ES-I3 (cell line): Measurements from ENCODE around the gene RAET1G.
A peak's percentile ranks its signal among the peaks of the same experiment; 100 is the strongest.
"Not testable (repeated sequence)": the region's sequence is repeated elsewhere in the genome, so short reads cannot be mapped to it uniquely, and the experiment has no call there.

Experiments
- H3K36me3 ChIP-seq: 2 replicates; pipeline ENCODE4 v1.6.1; 2013; ENCODE audit warnings: mild to moderate bottlenecking, low read length, control low read depth, moderate library complexity; ENCODE audit not compliant: insufficient read depth
- H3K4me1 ChIP-seq: 2 replicates; pipeline ENCODE4 v1.6.1; 2013; ENCODE audit warnings: mild to moderate bottlenecking, control low read depth, low read length; ENCODE audit not compliant: insufficient read depth
- H3K9ac ChIP-seq: 2 replicates; pipeline ENCODE4 v1.6.1; 2013; ENCODE audit warnings: low read depth, mild to moderate bottlenecking, low read length, moderate library complexity
- H3K9me3 ChIP-seq: 2 replicates; pipeline ENCODE4 v1.6.1; 2013; ENCODE audit warnings: mild to moderate bottlenecking, low read length, moderate library complexity; ENCODE audit not compliant: control insufficient read depth, insufficient read depth

Gene RAET1G

GRCh38 chr6:149933461-149933860 lies 10.5 kb upstream of the RAET1G start:
- Histone ChIP-seq H3K4me1 (no peaks in the 10 kb centered on the region), H3K36me3 (no peaks in the 10 kb centered on the region), H3K9ac (no peak overlapping the region), H3K9me3 (no peaks in the 10 kb centered on the region)

GRCh38 chr6:149933036-149933435 lies 10.1 kb upstream of the RAET1G start:
- Histone ChIP-seq H3K4me1 (no peaks in the 10 kb centered on the region), H3K36me3 (no peaks in the 10 kb centered on the region), H3K9me3 (no peaks in the 10 kb centered on the region), H3K9ac (no peak overlapping the region)

GRCh38 chr6:149931501-149931900 lies 8.6 kb upstream of the RAET1G start:
- no peaks in the 10 kb centered on the region for H3K4me1 ChIP-seq

GRCh38 chr6:149929422-149929821 lies 6.5 kb upstream of the RAET1G start:
- Histone ChIP-seq H3K9ac (no peak overlapping the region), H3K9me3 (no peaks in the 10 kb centered on the region), H3K4me1 (no peaks in the 10 kb centered on the region), H3K36me3 (no peaks in the 10 kb centered on the region)

More at GRCh38 chr6:149931501-149931900, 8.6 kb upstream of the RAET1G start:
- H3K9me3 ChIP-seq: no peaks in the 10 kb centered on the region
- H3K9ac ChIP-seq: no peak overlapping the region
- no peaks in the 10 kb centered on the region for H3K36me3 ChIP-seq

- not testable (repeated sequence) for H3K4me1 ChIP-seq, H3K36me3 ChIP-seq, H3K9me3 ChIP-seq
These were observed 4.1 kb upstream of the RAET1G start for GRCh38 chr6:149927025-149927424.

GRCh38 chr6:149925974-149926777 lies 3.3 kb upstream of the RAET1G start:
- H3K9ac ChIP-seq: peak overlapping the region; percentile 38; the same call in 1 of the 2 replicates
- H3K9me3 ChIP-seq: no peaks in the 10 kb centered on the region; the same call in 1 of the 2 replicates
- H3K36me3 ChIP-seq: no peaks in the 10 kb centered on the region
- H3K4me1 ChIP-seq: no peaks in the 10 kb centered on the region

More at GRCh38 chr6:149927025-149927424, 4.1 kb upstream of the RAET1G start:
- not testable (repeated sequence) for H3K9ac ChIP-seq

GRCh38 chr6:149925253-149925973 lies 2.5 kb upstream of the RAET1G start:
- H3K4me1 ChIP-seq: no peaks in the 10 kb centered on the region
- peak overlapping the region; percentile 38; the same call in 1 of the 2 replicates for H3K9ac ChIP-seq
- no peaks in the 10 kb centered on the region for H3K36me3 ChIP-seq
- H3K9me3 ChIP-seq: no peaks in the 10 kb centered on the region; the same call in 1 of the 2 replicates

GRCh38 chr6:149924933-149925252 lies 2.0 kb upstream of the RAET1G start:
- H3K9ac ChIP-seq: no peak overlapping the region
- no peaks in the 10 kb centered on the region for H3K36me3 ChIP-seq
- no peaks in the 10 kb centered on the region; the same call in 1 of the 2 replicates for H3K9me3 ChIP-seq
- no peaks in the 10 kb centered on the region for H3K4me1 ChIP-seq

- Histone ChIP-seq H3K9me3 (no peaks in the 10 kb centered on the region; the same call in 1 of the 2 replicates), H3K9ac (no peak overlapping the region), H3K4me1 (no peaks in the 10 kb centered on the region), H3K36me3 (no peaks in the 10 kb centered on the region)
These were observed 1.4 kb upstream of the RAET1G start for GRCh38 chr6:149924206-149924932.

- H3K9me3 ChIP-seq: no peaks in the 10 kb centered on the region; the same call in 1 of the 2 replicates
- H3K4me1 ChIP-seq: no peaks in the 10 kb centered on the region
- H3K36me3 ChIP-seq: no peaks in the 10 kb centered on the region
- peak overlapping the region; percentile 49; the same call in 1 of the 2 replicates for H3K9ac ChIP-seq
These were observed 536 bp upstream of the RAET1G start for GRCh38 chr6:149923327-149923986.

GRCh38 chr6:149922091-149922490 lies 830 bp downstream of the RAET1G start:
- not testable (repeated sequence) for H3K36me3 ChIP-seq, H3K9me3 ChIP-seq, H3K4me1 ChIP-seq
- H3K9ac ChIP-seq: peak overlapping the region; percentile 43; the same call in 1 of the 2 replicates

GRCh38 chr6:149921361-149921760 lies 1.6 kb downstream of the RAET1G start:
- Histone ChIP-seq H3K9ac (no peak overlapping the region), H3K36me3 (no peaks in the 10 kb centered on the region), H3K9me3 (no peaks in the 10 kb centered on the region; the same call in 1 of the 2 replicates), H3K4me1 (no peaks in the 10 kb centered on the region)

GRCh38 chr6:149919834-149920225 lies 3.1 kb downstream of the RAET1G start:
- no peaks in the 10 kb centered on the region for H3K36me3 ChIP-seq
- no peaks in the 10 kb centered on the region; the same call in 1 of the 2 replicates for H3K9me3 ChIP-seq
- H3K9ac ChIP-seq: no peak overlapping the region
- no peaks in the 10 kb centered on the region for H3K4me1 ChIP-seq
